ENCODE results near the gene CHCHD5. TPM values are rescaled to one million over a fixed set of nuclear protein-coding genes. Genes with fewer than 3 reads are reported as not detected.
"Not testable (repeated sequence)": the region's sequence is repeated elsewhere in the genome, so short reads cannot be mapped to it uniquely, and the experiment has no call there.

The CHCHD5 gene
- total RNA-seq (2021) (37.1 and 41.4 TPM in 2 replicates), Bru-seq, nascent RNA (percentile 76 among the genes with signal in this experiment), BruChase-seq, experiment 1, labeled RNA remaining after a 2-hour chase (percentile 68 among the genes with signal in this experiment), BruChase-seq, experiment 2, labeled RNA remaining after a 6-hour chase (percentile 70 among the genes with signal in this experiment)
- long read RNA-seq, transcript CHCHD5-201 (4 exons, 691 nt), result major isoform, 40 of 52 reads
- long read RNA-seq, partial matches to known transcripts, result 1 of 52 reads
- long read RNA-seq, other reads (novel, unspliced or antisense), result 10 of 52 reads

DNA sequence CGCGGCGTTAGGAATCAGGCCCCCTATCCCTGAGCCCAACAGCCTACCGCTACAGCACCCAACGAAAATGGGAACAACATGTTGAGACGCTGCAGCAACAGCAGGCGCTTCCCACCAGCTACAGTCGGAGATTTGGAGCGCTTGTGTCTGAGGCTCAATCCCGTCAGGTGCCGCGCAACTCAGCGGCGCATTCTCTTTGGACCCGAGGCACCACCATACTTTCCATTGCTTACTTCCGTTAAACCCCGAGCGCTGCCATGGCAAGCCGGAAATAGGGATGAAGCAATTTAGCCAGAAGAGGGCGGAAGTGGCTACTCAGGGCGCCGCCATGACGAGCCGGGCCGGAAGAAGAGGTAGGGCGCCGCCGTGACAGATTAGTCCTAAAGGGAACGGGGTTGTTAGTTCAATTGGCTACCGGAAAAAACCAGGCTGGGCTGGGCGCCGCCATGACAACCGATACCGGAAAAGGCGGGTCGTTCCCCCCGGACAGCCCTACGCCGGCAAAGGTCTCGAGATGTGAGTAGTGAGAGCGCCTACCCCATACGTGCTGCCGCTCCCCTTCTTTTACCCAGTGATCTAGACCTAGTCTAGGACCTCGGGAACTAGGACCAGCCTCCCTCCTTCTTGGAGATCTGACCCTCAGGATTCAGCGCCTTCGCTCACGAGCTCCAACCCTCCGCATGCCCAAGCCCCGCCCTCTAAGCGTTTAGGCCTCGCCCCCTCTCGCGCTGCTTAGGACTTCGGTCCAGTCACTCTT, at the start of gene CHCHD5:
CHCHD5 (plus strand) TSS at position 476 of the 757 bp plus-strand sequence; CDS start at position 515, 39 bp downstream.
- POLR2A ChIA-PET (ENCODE audit: low non-redundant PET), result no interaction called here
- H3K36me3 ChIP-seq (ENCODE audit: insufficient read depth, low read length, poor library complexity, severe bottlenecking), result peaks cover 10% of the 10 kb centered on the region
- no peaks in the 10 kb centered on the region for H3K27me3 ChIP-seq (replicated peaks; ENCODE audit: insufficient read depth, low read depth, low read length, poor library complexity)
- H3K27ac ChIP-seq (ENCODE audit: low read depth, low read length, poor library complexity, severe bottlenecking), result peak within 1 kb of the TSS; percentile 94
- H3K9me3 ChIP-seq (ENCODE audit: low read depth, low read length, poor library complexity, severe bottlenecking), result no peaks in the 10 kb centered on the region
- peak; percentile 98 for DNase-seq (ENCODE audit: low spot score)
- TF ChIP-seq EZH2 (IDR thresholded peaks at IDR 0.05; ENCODE audit: borderline replicate concordance, low read depth, low read length, poor library complexity, severe bottlenecking), result no peak
- TF ChIP-seq, protein P1, sequence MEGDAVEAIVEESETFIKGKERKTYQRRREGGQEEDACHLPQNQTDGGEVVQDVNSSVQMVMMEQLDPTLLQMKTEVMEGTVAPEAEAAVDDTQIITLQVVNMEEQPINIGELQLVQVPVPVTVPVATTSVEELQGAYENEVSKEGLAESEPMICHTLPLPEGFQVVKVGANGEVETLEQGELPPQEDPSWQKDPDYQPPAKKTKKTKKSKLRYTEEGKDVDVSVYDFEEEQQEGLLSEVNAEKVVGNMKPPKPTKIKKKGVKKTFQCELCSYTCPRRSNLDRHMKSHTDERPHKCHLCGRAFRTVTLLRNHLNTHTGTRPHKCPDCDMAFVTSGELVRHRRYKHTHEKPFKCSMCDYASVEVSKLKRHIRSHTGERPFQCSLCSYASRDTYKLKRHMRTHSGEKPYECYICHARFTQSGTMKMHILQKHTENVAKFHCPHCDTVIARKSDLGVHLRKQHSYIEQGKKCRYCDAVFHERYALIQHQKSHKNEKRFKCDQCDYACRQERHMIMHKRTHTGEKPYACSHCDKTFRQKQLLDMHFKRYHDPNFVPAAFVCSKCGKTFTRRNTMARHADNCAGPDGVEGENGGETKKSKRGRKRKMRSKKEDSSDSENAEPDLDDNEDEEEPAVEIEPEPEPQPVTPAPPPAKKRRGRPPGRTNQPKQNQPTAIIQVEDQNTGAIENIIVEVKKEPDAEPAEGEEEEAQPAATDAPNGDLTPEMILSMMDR (conservative IDR thresholded peaks at IDR 0.05; ENCODE audit: low read depth, low read length), result peak; percentile 38
- intact Hi-C loops (cut with micrococcal nuclease; ENCODE audit: unreplicated experiment), result loop anchor here (5.0 kb wide), 6 partner anchors 42 to 527 kb away; partner anchors contain the start of genes POLR1B, TMEM87B, ZC3H6 and ZC3H8
- CTCF ChIA-PET, result interaction anchor here (1.0 kb wide), 2 partner anchors 62 to 103 kb away, joined by 3 to 4 read pairs; no protein-coding TSS in a partner anchor
- BruUV-seq (replicated peaks), result TSS peak; percentile 67
- peaks cover 18% of the 10 kb centered on the region for H3K4me1 ChIP-seq (ENCODE audit: insufficient read depth, low read length, poor library complexity, severe bottlenecking)
- peak within 1 kb of the TSS; percentile 59 for H3K4me3 ChIP-seq (ENCODE audit: low read depth, low read length, poor library complexity, severe bottlenecking)

GRCh38 chr2:112534826-112535225, 49.6 kb upstream of the CHCHD5 start:
- TF ChIP-seq, protein P1 (conservative IDR thresholded peaks at IDR 0.05; ENCODE audit: low read depth, low read length), result no peak
- TF ChIP-seq EZH2 (IDR thresholded peaks at IDR 0.05; ENCODE audit: borderline replicate concordance, low read depth, low read length, poor library complexity, severe bottlenecking), result no peak
- POLR2A ChIA-PET (ENCODE audit: low non-redundant PET), result no interaction called here
- no peak overlapping the region for H3K4me3 ChIP-seq (ENCODE audit: low read depth, low read length, poor library complexity, severe bottlenecking)
- BruUV-seq (replicated peaks), result no TSS peak
- no peaks in the 10 kb centered on the region for H3K9me3 ChIP-seq (ENCODE audit: low read depth, low read length, poor library complexity, severe bottlenecking)
- peaks cover 6% of the 10 kb centered on the region for H3K4me1 ChIP-seq (ENCODE audit: insufficient read depth, low read length, poor library complexity, severe bottlenecking)
- H3K27ac ChIP-seq (ENCODE audit: low read depth, low read length, poor library complexity, severe bottlenecking), result no peak overlapping the region
- H3K27me3 ChIP-seq (replicated peaks; ENCODE audit: insufficient read depth, low read depth, low read length, poor library complexity), result no peaks in the 10 kb centered on the region
- CTCF ChIA-PET, result no interaction called here
- intact Hi-C loops (cut with micrococcal nuclease; ENCODE audit: unreplicated experiment), result no loop called here
- no peak for DNase-seq (ENCODE audit: low spot score)
- H3K36me3 ChIP-seq (ENCODE audit: insufficient read depth, low read length, poor library complexity, severe bottlenecking), result peaks cover 26% of the 10 kb centered on the region

GRCh38 chr2:112536665-112537064, 47.7 kb upstream of the CHCHD5 start:
- POLR2A ChIA-PET (ENCODE audit: low non-redundant PET); BruUV-seq (replicated peaks); H3K4me3 ChIP-seq (ENCODE audit: low read depth, low read length, poor library complexity, severe bottlenecking); H3K27me3 ChIP-seq (replicated peaks; ENCODE audit: insufficient read depth, low read depth, low read length, poor library complexity); DNase-seq (ENCODE audit: low spot score); intact Hi-C loops (cut with micrococcal nuclease; ENCODE audit: unreplicated experiment); H3K4me1 ChIP-seq (ENCODE audit: insufficient read depth, low read length, poor library complexity, severe bottlenecking); H3K9me3 ChIP-seq (ENCODE audit: low read depth, low read length, poor library complexity, severe bottlenecking); CTCF ChIA-PET; H3K27ac ChIP-seq (ENCODE audit: low read depth, low read length, poor library complexity, severe bottlenecking): not testable (repeated sequence)
- peaks cover 10% of the 10 kb centered on the region for H3K36me3 ChIP-seq (ENCODE audit: insufficient read depth, low read length, poor library complexity, severe bottlenecking)
